IPS-18c (cell line): Measurements from ENCODE around the gene CDC42EP3.

Source experiments
- H3K4me3 ChIP-seq: 2 replicates; pipeline ENCODE4 v1.7.0; 2013; ENCODE audit warnings: low read depth, mild to moderate bottlenecking, low read length, moderate library complexity; ENCODE audit not compliant: insufficient read depth
- H3K9me3 ChIP-seq: one replicate; pipeline ENCODE4 v1.6.1; 2013; ENCODE audit warnings: mild to moderate bottlenecking, low read length, moderate library complexity; ENCODE audit not compliant: control insufficient read depth, insufficient read depth

The CDC42EP3 gene

DNA sequence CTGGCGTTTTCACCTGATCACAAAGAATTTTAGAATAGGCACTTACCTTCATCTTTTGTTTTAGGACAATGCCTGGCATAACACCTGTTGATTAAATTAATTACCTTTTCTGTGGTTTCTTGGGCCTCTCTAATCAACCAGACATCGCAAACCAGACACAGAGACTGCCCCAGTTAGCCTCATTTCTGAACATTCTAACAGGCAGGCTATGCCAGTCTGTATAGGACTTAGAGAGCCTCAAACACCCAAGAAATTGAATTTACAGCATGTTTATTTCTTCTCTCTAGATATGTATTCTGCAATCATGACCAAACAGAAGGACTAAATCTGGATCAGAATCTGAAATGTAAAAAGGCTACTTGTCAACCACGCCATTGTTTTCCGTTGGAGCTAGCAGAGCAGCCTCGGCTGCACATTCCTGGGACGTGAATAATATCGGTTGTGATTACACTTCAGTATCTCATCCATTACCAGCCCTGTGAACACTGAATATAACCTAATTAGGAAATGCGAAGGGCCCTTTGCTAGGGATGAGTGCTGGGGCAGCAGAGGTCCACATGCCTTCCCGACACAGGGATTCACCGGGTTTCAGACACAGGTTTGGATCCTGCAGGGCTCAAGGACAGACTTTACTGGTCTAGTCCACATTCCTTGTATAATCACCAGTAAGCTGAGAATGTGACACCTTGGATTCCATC, 17.5 kb upstream of the CDC42EP3 start:
- no peaks in the 10 kb centered on the region for H3K9me3 ChIP-seq

DNA sequence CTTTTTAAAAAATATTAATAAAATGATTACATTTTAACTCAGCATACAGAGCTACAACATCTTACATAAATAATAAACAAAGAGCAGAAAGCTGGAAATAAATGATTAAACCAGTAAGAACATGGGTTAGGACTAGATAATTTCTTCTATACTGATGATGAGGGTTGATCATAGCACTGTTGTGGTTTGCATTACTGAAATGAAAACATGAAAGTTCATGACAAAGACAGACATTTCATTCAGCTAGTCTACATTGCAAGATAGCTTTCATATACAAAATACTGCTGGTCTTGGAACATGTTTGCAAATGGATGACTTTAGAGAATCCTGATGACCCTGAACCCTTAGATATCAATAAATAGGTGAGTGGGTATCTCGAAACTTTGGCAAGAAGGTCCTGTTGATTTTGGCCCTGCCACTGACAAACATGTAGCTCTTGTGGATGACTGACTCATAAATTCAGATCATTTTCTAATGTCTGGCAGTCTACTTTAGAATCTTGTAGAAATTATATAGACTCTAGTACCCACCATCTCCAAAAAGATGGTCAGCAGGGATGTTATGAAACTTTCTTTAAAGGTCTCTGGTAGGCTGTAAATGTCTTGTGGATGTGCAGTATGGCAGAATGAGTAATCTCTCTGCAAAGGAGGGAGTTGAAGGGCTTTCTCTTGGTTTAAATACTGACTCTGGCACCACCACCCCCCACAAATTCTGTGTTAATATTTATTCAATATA, 15.5 kb upstream of the CDC42EP3 start:
- H3K4me3 ChIP-seq = no peak overlapping the region
- H3K9me3 ChIP-seq = no peaks in the 10 kb centered on the region

More for the DNA sequence above, 17.5 kb upstream of the CDC42EP3 start:
- no peak overlapping the region for H3K4me3 ChIP-seq

DNA sequence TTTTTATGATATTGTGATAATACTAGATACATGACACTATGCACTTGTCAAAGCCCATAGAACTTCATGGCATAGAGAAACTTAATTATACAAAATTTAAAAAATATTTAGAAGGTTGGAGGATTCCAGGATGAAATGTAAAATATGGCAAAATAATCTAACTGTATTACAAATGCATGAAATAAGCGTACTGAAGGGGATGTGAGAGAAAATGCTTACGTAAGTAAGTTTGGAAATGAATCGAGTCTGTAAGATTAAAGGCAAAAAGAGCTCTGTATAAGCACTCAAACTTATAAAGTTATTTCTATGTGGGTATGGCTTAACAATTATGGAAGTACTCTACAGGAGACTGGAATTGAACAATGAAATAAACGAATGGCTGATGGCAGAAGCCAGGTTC, 13.4 kb upstream of the CDC42EP3 start:
- Histone ChIP-seq H3K4me3 (no peak overlapping the region), H3K9me3 (no peaks in the 10 kb centered on the region)

DNA sequence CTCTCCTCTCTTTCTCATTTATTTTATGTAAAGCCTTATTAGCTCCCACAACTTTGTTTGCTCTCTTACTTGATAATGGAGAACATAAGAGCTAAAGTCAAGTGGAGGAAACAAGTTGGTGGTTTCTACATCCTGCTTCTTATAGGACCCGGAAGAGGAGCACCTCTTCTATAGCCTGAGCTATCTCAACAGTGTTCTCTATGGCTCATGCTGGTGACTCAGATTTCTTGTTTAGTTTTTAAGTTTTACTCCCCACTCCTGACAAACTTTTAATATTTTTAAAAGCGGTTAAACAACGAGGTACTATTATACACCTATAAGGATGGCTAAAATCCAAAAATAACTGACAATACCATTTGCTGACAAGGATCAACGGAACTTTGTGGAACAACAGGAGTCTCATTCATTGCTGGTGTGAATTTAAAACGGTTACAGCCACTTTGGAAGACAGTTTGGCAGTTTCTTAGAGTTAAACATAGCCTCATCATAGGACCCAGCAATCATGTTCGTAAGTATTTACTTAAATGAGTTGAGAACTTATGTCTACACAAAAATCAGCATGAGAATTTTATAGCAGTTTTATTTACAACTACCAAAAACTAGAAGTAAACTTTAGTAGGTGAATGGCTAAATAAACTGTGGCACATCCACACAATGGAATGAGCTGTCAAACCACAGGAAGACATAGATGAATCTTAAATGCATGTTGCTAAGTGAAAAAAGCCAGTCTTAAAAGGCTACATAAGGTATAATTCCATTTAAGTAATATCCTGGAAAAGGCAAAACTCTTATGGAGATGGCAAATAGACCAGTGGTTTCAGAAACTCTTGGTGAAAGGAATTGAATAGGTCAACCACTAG, 12.7 kb upstream of the CDC42EP3 start:
- Histone ChIP-seq H3K4me3 (no peak overlapping the region), H3K9me3 (no peaks in the 10 kb centered on the region)

DNA sequence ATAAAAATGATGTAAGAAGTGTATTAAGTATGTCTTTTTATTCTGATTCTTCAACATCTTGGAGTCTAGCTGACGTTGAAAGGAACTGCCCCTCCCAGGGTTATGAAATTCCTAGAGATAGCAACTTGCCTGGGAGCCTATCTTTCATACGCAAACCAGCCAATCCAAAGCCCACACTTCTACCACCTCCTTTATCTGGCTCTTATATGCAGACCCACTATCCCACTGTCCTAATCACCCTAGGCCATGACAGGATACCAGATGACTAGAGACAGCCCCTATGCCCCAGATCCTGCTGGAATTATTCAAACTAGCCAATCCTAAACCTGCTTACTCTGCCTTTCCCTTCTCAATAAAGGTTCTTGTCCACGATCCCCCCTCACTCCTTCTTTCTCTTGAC, 11.8 kb upstream of the CDC42EP3 start:
- Histone ChIP-seq H3K9me3 (no peaks in the 10 kb centered on the region), H3K4me3 (no peak overlapping the region)

DNA sequence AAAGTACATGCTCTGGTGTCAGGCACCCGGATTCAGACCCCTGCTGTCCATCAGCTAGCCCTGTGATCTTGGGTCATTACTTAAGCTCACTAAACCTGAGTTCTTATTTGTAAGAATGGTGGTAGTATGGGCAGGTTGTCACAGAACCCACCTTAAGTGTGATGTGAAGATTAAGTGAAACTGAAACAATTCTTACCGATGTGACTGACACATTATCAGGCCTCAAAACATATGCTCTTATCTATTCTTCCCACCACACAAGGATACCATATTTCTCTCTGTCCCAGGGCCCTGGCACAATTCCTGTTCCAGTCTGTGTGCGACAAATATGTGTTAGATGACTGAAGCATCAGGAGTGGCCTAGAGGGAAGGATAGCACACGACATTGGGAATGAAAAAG, 11.0 kb upstream of the CDC42EP3 start:
- no peaks in the 10 kb centered on the region for H3K9me3 ChIP-seq

DNA sequence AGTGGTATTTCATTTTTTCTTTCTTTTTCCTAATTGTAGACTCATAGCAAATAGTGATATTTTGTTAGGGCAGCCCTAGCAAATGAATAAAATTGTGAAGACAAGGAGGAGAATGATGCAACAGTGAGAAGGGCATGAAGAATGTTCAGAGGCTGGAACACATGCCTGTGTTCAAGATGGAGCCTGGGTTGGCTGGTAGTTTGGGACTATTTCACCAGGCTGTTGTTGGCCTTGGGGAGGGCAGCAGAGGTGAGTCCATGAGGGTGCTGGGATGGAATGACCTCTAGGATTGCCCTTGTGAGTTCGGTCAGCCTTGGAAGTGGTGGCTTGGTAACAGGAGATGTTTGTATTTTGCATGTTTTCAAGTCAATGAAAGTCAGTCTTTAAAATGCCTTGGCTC, 10.1 kb upstream of the CDC42EP3 start:
- H3K9me3 ChIP-seq = no peaks in the 10 kb centered on the region
- H3K4me3 ChIP-seq = no peak overlapping the region

More for the DNA sequence above, 11.0 kb upstream of the CDC42EP3 start:
- no peak overlapping the region for H3K4me3 ChIP-seq

DNA sequence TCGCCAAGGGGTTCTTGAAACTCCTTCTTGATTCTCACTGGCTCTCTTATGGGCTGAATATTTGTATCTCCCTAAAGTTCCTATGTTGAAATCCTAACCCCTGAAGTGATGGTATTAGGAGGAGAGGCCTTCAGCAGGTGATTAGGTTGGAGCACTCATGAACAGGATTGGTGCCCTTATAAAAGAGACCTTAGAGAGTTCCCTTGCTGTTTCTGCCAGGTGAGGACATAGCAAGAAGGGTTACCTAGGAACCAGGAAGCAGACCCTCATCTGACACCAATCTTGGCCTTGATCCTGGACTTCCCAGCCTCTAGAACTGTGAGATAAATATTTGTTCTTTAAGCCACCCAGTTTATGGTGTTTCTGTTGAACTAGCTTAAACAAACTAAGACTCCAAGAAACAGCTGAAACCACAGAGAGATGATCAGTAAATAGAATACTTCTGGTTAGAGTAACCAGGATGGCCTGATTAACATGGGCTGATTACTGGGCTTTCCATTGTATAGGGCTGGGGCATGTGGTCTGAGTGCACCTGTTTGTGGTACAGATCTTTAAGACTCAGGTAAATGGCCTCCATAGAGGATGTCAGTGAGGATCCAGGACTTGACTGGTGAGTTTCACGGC, 7.7 kb upstream of the CDC42EP3 start:
- no peak overlapping the region for H3K4me3 ChIP-seq
- H3K9me3 ChIP-seq = no peaks in the 10 kb centered on the region

DNA sequence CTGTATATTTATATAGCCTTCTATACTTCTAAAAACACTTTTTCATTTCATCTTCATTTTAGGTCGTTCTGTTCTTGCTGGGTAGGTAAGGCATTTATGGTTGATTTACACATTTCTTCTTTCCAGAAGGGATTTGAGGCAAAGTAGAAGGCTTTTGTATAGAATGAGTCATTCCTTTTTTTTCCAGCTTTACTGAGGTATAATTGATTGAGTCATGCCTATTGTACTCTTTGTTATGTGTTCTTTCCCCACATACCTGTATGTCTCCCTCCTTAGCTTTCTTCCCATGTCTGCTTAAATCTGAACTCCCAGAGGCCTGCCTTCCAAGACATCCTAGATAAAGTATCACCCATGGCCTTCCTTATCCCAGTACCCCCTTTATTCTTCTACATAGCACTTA, 4.8 kb upstream of the CDC42EP3 start:
- Histone ChIP-seq H3K9me3 (no peaks in the 10 kb centered on the region), H3K4me3 (no peak overlapping the region)

DNA sequence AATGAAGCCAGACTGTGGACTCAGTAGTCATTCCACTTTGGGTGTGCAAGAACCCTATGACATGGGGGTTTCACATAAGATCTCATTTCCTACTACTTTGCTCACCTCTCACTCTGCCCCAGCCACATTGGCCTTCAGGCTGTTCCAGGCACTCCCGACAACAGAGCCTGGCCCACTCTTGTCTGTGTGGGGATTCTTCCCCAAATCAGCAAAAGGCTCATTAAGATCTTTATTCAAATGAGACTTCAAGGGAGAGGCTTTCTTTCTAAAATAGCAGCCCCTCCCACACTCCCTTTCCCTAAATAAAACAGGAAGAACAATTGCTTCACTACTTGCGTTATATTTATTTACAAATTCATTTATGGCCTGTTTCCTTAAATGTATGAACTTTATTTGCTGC, 3.5 kb upstream of the CDC42EP3 start:
- Histone ChIP-seq H3K4me3 (no peak overlapping the region), H3K9me3 (no peaks in the 10 kb centered on the region)

DNA sequence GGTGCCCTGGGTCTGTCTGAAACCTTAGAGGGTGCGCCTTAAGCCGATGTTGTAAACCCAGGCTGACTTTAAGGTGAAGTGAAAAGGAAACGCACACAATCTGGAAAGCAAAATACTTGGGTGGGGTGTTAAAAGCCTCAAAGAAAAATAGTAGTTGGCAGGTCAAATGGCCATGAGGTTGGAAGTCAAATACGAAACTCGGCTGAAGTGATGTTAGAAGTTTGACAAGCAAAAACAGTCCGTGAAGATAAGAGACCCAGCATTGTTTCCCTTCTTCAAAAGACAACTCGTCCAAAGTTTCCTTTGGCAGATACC, 1.4 kb upstream of the CDC42EP3 start:
- H3K4me3 ChIP-seq = peak overlapping the region; percentile 88
- H3K9me3 ChIP-seq = peaks cover under 1% of the 10 kb centered on the region

DNA sequence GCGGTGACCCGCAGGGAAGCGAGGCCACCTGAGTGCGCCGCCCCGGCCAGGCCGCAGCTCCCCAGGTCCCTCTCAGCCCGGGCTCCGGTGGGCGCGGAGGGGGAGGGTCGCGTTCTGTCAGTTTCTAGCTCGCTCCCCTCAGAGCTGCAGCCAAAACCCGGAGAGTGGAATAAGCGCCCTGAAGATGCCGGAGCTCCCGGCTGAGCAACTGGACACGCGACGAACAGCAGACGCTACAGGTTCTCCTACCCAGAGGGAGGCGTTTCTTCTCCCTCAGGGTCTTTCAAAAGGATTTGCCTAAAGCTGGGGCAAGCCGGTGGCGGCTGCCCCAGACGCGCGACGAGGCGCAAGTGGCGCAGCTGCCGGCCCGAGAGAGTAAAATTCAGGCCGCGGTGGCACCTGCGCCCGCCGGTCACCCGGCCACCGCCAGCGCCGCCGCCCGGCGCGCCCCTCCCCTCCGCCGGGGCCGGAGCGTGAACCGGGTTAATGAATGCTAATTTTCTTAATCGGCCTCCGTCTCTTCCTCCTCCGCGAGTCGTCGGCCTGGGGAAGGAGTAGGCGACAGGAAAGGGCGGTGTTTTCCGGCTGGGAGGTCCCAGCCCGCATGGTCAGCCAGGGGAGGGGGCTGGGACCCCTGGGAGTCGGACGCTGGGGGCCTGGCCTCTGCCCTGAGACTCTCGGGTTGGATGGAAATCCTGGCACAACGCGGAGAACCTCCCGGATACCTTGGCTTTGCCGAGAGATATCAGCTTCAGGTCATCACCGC, 845 bp upstream of the CDC42EP3 start:
- Histone ChIP-seq H3K4me3 (peak overlapping the region; percentile 88), H3K9me3 (peaks cover 2% of the 10 kb centered on the region)

DNA sequence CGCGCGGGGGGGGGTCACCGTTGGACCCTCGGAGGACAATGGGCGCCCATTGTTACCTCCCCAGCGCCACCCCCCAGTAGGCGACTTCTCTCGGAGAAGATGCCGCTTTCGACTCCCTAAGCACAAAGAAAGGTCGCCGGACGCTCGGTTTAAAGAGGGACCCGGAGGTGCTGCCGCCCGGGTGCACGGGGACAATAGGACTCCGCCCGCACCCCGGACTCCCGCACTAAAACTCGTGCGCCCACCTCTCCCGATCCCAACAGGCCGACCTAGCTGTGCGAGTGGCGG, 318 bp upstream of the CDC42EP3 start:
- H3K4me3 ChIP-seq = peak overlapping the region; percentile 88
- peaks cover 2% of the 10 kb centered on the region for H3K9me3 ChIP-seq

DNA sequence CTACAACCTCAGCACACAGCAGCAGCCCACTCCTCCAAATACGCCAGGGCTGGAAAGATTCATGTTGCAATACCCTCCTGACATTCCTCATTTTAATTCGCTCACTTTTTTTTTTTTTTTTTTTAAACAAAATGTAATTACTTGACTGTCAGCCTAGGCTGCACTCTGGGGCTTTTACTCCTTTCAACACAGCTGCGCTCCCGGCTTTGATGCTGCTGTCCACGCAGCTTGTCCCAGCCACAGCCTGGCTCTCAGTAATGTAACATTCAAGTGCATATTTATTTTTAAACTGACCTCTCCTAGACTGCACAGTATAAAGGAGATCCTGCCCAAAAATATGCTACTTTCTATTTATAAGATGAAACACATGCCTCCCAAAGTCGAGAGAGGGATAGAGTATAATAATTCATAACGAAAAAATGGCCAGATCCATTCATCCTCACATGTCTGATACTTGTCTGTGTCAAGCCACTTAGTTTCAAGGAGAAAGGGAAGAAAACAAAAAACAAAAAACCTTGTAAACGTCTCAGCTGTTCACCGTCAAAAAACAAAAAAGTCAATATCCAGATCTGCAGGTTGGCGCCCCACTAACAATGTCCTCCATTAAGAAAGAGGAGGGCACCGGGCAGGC, 949 bp downstream of the CDC42EP3 start:
- H3K9me3 ChIP-seq = peaks cover 2% of the 10 kb centered on the region
- H3K4me3 ChIP-seq = peak overlapping the region; percentile 88

DNA sequence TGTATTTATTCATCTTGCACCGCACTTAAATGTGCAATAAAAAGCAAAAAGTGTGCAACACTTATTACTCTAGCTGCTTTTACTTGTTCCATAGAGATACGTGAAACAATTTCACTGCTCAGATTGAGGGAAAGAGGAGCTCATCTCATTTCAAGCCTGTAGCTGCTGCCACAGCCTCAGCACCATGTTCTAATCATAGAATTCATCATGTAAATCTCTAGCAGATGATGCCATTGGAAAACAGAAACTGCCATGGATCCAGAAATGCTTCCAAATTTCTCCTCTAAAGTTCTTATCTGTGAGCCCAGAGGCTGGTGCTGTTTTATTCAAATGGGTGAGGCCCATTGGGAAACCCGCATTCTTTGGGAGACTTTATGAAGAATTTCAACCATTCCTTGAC, 2.0 kb downstream of the CDC42EP3 start:
- H3K4me3 ChIP-seq = peak overlapping the region; percentile 16; the same call in 1 of the 2 replicates

DNA sequence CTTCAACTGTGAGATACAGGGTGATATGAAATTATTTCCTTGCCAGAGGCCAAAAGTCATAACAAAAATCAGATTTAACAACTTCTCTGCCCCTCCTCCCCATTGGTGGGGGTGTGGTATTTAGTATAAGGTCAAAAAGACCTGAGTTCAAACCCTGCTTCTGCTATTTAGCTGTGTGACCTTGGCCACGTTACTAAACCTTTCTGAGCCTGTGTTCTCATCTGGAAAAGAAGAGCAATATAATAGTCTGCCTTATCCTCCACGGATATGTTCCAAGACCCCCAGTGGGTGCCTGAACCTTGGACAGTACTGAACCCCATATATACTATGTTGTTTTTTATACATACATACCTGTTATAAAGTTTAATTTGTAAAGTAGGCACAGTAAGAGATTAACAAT, 3.7 kb downstream of the CDC42EP3 start:
- Histone ChIP-seq H3K4me3 (no peak overlapping the region), H3K9me3 (peaks cover 2% of the 10 kb centered on the region)

More for the DNA sequence above, 2.0 kb downstream of the CDC42EP3 start:
- H3K9me3 ChIP-seq = peaks cover 2% of the 10 kb centered on the region

DNA sequence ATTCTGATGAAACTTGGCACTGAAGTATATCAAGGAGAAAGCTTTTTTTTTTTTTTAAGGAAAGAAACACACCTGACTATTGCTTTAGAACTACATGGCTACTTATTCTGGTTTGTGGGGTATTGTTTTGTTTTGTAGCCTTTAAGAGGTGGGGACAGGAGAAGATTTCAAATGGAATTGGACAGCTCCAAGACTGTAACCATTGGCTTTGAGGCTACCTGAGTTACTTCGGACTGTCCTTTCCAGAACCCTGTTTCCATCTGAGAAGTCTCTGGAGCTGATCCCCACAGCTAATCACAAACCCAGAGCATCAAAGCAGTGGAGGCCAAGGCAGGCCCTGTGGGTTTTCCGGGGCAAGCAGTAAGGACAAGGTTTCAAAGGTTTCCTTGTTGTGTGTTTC, 4.7 kb downstream of the CDC42EP3 start:
- H3K4me3 ChIP-seq = no peak overlapping the region

More for the DNA sequence above, 4.7 kb downstream of the CDC42EP3 start:
- peaks cover 2% of the 10 kb centered on the region for H3K9me3 ChIP-seq
